HepG2 (cell line): ENCODE data around the gene LIM2. TPM values are rescaled to one million over a fixed set of nuclear protein-coding genes. Genes with fewer than 3 reads are reported as not detected.

Source experiments
- AKAP8 ChIP-seq: sonication (generic); formaldehyde crosslinking; IDR thresholded peaks from 2 replicates; pipeline ENCODE4 v1.5.1; 2020; ENCODE audit warnings: mild to moderate bottlenecking, missing genetic modification reagents
- FOXO1 ChIP-seq: sonication (generic); formaldehyde crosslinking; IDR thresholded peaks from 2 replicates; pipeline ENCODE4 v1.4.0; 2020; ENCODE audit warnings: missing genetic modification reagents
- FOXP1 ChIP-seq, 2 experiments: fragments of 450-650 bp in 1 of 2; IDR thresholded peaks; 2 replicates each; pipeline ENCODE4 v1.6.1; 2017 to 2018; ENCODE audit warnings: antibody characterized with exemption in 1 of 2
- GTF3A ChIP-seq: sonication (generic); formaldehyde crosslinking; conservative IDR thresholded peaks from 2 replicates; pipeline ENCODE4 v1.4.0; 2020; ENCODE audit warnings: mild to moderate bottlenecking, missing genetic modification reagents
- HOXA9 ChIP-seq: sonication (generic); formaldehyde crosslinking; IDR thresholded peaks from 2 replicates; pipeline ENCODE4 v1.8.1; 2022; ENCODE audit warnings: missing genetic modification reagents, mild to moderate bottlenecking, moderate library complexity, borderline replicate concordance
- MATR3 ChIP-seq: sonication (generic); formaldehyde crosslinking; IDR thresholded peaks from 2 replicates; pipeline ENCODE4 v1.4.0; 2020; ENCODE audit warnings: missing genetic modification reagents
- MIXL1 ChIP-seq: IDR thresholded peaks from 2 replicates; pipeline ENCODE4 v1.6.1; 2016
- REST ChIP-seq, 2 experiments: IDR thresholded peaks; 2 replicates each; pipeline ENCODE4 v1.6.1; 2011 to 2012; ENCODE audit warnings: low read length in 2 of 2, borderline replicate concordance in 1 of 2, low read depth in 1 of 2, mild to moderate bottlenecking in 1 of 2, moderate library complexity in 1 of 2
- SMARCC2 ChIP-seq: fragments of 450-650 bp; IDR thresholded peaks from 2 replicates; pipeline ENCODE4 v1.6.1; 2017; ENCODE audit warnings: antibody characterized with exemption, mild to moderate bottlenecking
- ZFP82 ChIP-seq: sonication (generic); formaldehyde crosslinking; IDR thresholded peaks from 2 replicates; pipeline ENCODE4 v1.5.1; 2020; ENCODE audit warnings: mild to moderate bottlenecking, missing genetic modification reagents, borderline replicate concordance
- ZNF160 ChIP-seq: sonication (generic); formaldehyde crosslinking; IDR thresholded peaks from 2 replicates; pipeline ENCODE4 v1.8.0; 2022; ENCODE audit warnings: mild to moderate bottlenecking, inconsistent platforms, missing genetic modification reagents
- ZNF547 ChIP-seq: sonication (generic); formaldehyde crosslinking; IDR thresholded peaks from 2 replicates; pipeline ENCODE4 v1.5.1; 2020; ENCODE audit warnings: mild to moderate bottlenecking, missing genetic modification reagents
- ZNF549 ChIP-seq: sonication (generic); formaldehyde crosslinking; IDR thresholded peaks from 2 replicates; pipeline ENCODE4 v1.5.0; 2020; ENCODE audit warnings: missing genetic modification reagents
- ZNF768 ChIP-seq: sonication (generic); formaldehyde crosslinking; IDR thresholded peaks from 2 replicates; pipeline ENCODE4 v1.4.0; 2020; ENCODE audit warnings: missing genetic modification reagents
- polyA plus RNA-seq, 8 experiments: library from polyadenylated mRNA; depleted of rRNA in 3 of 8; stranded (reverse) in 7 of 8; unstranded in 1 of 8; fragments of >200 nt; fragmentation: Illumina TruSeq in 4 of 8; extraction: Trizol in 4 of 8; gene quantifications; 2 replicates each; pipeline versions ENCODE4 v1.2.1 to v1.2.3, GENCODE V29; 2011 to 2016; ENCODE audit warnings: low read depth in 4 of 8, missing spikeins in 1 of 8, mixed read lengths in 1 of 8; ENCODE audit not compliant: insufficient read depth in 1 of 8
- total RNA-seq, 5 experiments: library from RNA; depleted of rRNA; stranded (reverse); fragments of >200 nt; fragmentation: Illumina TruSeq; extraction: Trizol; gene quantifications; 2 replicates each; pipeline ENCODE4 v1.2.3, GENCODE V29; 2016; ENCODE audit warnings: low read depth in 1 of 5
- TF ChIP-seq, protein P1 (sequence below): sonication (generic); formaldehyde crosslinking; conservative IDR thresholded peaks from 2 replicates; pipeline ENCODE4 v1.4.0; 2020; ENCODE audit warnings: mild to moderate bottlenecking, missing genetic modification reagents, moderate library complexity
- TF ChIP-seq, protein P2 (sequence below): sonication (generic); formaldehyde crosslinking; IDR thresholded peaks from 2 replicates; pipeline ENCODE4 v1.8.0; 2022; ENCODE audit warnings: mild to moderate bottlenecking, missing genetic modification reagents, borderline replicate concordance
- TF ChIP-seq, protein P3 (sequence below): sonication (generic); formaldehyde crosslinking; IDR thresholded peaks from 2 replicates; pipeline ENCODE4 v1.4.0; 2020; ENCODE audit warnings: missing genetic modification reagents
- TF ChIP-seq, protein P4 (sequence below): sonication (generic); formaldehyde crosslinking; IDR thresholded peaks from 2 replicates; pipeline ENCODE4 v1.8.0; 2022; ENCODE audit warnings: missing genetic modification reagents, low read depth, mild to moderate bottlenecking, borderline replicate concordance

LIM2 gene
- total and polyA plus RNA-seq, 2 of the 13 experiments (the other 11 are each of a cell fraction or from before 2014, with no cell fraction given), result 1.3 TPM; not detected in 1

GRCh38 chr19:51341976-51342580 is 45.7 kb downstream of the LIM2 start, which contains the start of gene VSIG10L (continued):
- TF ChIP-seq, protein P1, sequence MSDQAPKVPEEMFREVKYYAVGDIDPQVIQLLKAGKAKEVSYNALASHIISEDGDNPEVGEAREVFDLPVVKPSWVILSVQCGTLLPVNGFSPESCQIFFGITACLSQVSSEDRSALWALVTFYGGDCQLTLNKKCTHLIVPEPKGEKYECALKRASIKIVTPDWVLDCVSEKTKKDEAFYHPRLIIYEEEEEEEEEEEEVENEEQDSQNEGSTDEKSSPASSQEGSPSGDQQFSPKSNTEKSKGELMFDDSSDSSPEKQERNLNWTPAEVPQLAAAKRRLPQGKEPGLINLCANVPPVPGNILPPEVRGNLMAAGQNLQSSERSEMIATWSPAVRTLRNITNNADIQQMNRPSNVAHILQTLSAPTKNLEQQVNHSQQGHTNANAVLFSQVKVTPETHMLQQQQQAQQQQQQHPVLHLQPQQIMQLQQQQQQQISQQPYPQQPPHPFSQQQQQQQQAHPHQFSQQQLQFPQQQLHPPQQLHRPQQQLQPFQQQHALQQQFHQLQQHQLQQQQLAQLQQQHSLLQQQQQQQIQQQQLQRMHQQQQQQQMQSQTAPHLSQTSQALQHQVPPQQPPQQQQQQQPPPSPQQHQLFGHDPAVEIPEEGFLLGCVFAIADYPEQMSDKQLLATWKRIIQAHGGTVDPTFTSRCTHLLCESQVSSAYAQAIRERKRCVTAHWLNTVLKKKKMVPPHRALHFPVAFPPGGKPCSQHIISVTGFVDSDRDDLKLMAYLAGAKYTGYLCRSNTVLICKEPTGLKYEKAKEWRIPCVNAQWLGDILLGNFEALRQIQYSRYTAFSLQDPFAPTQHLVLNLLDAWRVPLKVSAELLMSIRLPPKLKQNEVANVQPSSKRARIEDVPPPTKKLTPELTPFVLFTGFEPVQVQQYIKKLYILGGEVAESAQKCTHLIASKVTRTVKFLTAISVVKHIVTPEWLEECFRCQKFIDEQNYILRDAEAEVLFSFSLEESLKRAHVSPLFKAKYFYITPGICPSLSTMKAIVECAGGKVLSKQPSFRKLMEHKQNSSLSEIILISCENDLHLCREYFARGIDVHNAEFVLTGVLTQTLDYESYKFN (CRISPR knock-in tag), result no peak
- no peak for TF ChIP-seq ZNF547 (CRISPR knock-in tag)
- no peak for TF ChIP-seq ZNF549
- TF ChIP-seq, protein P2, sequence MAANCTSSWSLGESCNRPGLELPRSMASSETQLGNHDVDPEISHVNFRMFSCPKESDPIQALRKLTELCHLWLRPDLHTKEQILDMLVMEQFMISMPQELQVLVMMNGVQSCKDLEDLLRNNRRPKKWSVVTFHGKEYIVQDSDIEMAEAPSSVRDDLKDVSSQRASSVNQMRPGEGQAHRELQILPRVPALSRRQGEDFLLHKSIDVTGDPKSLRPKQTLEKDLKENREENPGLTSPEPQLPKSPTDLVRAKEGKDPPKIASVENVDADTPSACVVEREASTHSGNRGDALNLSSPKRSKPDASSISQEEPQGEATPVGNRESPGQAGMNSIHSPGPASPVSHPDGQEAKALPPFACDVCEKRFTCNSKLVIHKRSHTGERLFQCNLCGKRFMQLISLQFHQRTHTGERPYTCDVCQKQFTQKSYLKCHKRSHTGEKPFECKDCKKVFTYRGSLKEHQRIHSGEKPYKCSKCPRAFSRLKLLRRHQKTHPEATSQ (CRISPR knock-in tag), result no peak
- TF ChIP-seq, protein P3, sequence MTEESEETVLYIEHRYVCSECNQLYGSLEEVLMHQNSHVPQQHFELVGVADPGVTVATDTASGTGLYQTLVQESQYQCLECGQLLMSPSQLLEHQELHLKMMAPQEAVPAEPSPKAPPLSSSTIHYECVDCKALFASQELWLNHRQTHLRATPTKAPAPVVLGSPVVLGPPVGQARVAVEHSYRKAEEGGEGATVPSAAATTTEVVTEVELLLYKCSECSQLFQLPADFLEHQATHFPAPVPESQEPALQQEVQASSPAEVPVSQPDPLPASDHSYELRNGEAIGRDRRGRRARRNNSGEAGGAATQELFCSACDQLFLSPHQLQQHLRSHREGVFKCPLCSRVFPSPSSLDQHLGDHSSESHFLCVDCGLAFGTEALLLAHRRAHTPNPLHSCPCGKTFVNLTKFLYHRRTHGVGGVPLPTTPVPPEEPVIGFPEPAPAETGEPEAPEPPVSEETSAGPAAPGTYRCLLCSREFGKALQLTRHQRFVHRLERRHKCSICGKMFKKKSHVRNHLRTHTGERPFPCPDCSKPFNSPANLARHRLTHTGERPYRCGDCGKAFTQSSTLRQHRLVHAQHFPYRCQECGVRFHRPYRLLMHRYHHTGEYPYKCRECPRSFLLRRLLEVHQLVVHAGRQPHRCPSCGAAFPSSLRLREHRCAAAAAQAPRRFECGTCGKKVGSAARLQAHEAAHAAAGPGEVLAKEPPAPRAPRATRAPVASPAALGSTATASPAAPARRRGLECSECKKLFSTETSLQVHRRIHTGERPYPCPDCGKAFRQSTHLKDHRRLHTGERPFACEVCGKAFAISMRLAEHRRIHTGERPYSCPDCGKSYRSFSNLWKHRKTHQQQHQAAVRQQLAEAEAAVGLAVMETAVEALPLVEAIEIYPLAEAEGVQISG (CRISPR knock-in tag), result no peak
- no peak for TF ChIP-seq ZFP82 (CRISPR knock-in tag)
- peak; percentile 14; the same call in 1 of the 2 replicates for TF ChIP-seq ZNF768
- TF ChIP-seq MATR3, result no peak
- TF ChIP-seq REST (IDR thresholded peaks at IDR 0.05; ENCODE audit: borderline replicate concordance in 1 of 2, low read depth in 1 of 2, low read length in 2 of 2), result peak; percentile 17 to 80
- 0 out of 2 replicates have a peak, but pooled peaks have one; percentile 2 for TF ChIP-seq AKAP8 (CRISPR knock-in tag)
- no peak for TF ChIP-seq FOXO1
- TF ChIP-seq, protein P4, sequence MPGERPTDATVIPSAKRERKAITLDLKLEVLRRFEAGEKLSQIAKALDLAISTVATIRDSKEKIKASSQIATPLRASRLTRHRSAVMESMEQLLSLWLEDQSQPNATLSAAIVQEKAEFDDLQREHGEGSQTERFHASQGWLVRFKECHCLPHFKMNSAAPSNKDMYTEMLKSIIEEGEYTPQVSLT (CRISPR knock-in tag), result no peak
- no peak for TF ChIP-seq ZNF160
- no peak for TF ChIP-seq MIXL1 (CRISPR knock-in tag)
- TF ChIP-seq HOXA9 (CRISPR knock-in tag), result no peak
- TF ChIP-seq SMARCC2, result no peak
- TF ChIP-seq FOXP1 (IDR thresholded peaks at IDR 0.05), result no peak
- TF ChIP-seq FOXP1 (CRISPR knock-in tag; IDR thresholded peaks at IDR 0.05), result no peak
- TF ChIP-seq GTF3A (CRISPR knock-in tag), result no peak
